ENCODE results near the gene VARS2.

VARS2 gene

DNA sequence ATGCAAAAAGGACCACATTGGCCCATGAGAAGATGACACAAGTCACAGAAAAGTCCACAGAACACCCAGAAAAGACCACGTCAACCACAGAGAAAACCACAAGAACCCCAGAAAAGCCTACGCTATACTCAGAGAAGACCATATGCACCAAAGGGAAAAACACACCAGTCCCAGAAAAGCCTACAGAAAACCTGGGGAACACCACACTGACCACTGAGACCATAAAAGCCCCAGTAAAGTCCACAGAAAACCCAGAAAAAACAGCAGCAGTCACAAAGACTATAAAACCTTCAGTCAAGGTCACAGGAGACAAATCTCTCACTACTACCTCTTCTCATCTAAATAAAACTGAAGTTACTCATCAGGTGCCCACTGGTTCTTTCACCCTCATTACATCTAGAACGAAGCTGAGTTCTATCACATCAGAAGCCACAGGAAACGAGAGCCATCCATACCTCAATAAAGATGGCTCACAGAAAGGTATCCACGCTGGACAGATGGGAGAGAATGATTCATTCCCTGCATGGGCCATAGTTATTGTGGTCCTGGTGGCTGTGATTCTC is 38.0 kb downstream of the VARS2 start:
- TF ChIP-seq, protein P1, sequence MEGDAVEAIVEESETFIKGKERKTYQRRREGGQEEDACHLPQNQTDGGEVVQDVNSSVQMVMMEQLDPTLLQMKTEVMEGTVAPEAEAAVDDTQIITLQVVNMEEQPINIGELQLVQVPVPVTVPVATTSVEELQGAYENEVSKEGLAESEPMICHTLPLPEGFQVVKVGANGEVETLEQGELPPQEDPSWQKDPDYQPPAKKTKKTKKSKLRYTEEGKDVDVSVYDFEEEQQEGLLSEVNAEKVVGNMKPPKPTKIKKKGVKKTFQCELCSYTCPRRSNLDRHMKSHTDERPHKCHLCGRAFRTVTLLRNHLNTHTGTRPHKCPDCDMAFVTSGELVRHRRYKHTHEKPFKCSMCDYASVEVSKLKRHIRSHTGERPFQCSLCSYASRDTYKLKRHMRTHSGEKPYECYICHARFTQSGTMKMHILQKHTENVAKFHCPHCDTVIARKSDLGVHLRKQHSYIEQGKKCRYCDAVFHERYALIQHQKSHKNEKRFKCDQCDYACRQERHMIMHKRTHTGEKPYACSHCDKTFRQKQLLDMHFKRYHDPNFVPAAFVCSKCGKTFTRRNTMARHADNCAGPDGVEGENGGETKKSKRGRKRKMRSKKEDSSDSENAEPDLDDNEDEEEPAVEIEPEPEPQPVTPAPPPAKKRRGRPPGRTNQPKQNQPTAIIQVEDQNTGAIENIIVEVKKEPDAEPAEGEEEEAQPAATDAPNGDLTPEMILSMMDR (IDR thresholded peaks at IDR 0.05; ENCODE audit: low read depth, low read length, missing control alignments) = no peak
- DNase-seq (ENCODE audit: extremely low read depth, low read depth) = no peak
- no peak overlapping the region for H3K4me3 ChIP-seq (replicated peaks; ENCODE audit: low read depth, low read length)

DNA sequence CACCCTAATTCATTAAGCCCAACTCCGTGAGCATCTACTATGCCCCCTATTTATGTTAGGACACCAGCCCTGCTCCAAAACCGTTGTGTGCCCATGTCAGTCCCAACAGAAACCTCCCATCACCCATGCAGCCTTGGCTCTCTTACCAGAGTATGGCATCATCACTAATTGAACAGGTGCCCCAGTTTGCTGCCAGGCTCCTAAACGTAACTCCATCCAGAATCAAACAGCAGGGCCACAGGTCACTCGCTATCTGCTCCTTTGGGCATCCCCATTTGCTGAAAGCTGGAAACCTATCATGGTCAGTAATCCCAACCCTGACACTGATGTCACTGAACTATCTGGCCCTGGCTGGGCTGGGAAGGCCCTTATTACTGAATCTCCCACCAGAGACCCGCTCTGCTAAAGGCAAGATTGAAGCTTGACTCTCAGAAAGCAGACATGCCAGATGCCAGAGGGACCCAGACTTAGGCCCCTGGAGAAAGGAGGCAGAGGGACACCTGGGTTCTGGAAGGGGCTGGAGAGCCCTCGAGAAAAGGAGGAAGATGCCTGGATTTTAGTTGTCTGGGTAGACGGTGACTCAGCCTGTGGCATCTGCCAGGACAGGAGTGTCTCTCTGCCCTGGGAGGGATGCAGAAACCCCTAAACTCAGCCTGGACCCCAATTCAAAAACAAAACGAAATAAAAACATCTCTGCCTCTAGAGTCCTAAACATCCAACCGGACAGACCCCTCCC is 40.8 kb downstream of the VARS2 start:
- TF ChIP-seq, protein P1 (IDR thresholded peaks at IDR 0.05; ENCODE audit: low read depth, low read length, missing control alignments) = no peak
- peak overlapping the region; percentile 38 for H3K4me3 ChIP-seq (replicated peaks; ENCODE audit: low read depth, low read length)
- no peak for DNase-seq (ENCODE audit: extremely low read depth, low read depth)

DNA sequence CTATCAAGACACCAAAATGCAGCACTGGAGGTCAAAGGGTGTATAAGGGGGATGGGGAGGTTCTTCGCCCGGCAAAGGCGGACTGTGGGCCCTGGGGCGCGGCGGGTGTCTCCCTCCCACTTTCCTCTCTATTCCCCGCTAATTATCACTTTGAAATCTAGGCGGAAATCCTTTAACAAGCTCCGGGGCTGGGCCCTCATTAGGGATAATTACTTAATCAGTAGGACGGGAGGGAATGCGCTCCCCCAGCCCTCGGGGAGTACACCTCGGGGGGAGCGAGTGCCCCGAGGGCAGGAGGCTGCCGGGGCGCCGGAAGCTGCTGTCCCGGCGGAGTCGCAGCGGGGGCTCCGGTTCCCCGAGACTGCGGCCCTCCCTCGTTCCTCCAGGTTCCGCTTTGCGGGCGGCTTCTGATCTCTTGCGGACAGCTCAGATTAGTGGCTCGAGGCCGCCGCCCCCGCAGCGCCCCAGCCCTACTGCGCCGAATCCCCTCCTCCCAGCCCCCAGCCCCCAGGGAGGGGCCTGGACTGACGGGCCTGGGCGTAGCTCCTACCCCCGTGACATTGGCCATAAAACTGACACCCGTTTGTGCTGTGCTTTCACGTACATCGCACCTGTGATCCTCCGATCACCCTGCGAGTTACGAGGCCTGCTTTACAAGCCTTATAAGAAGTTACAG is 41.5 kb downstream of the VARS2 start:
- DNase-seq (ENCODE audit: extremely low read depth, low read depth) = peak; percentile 4
- TF ChIP-seq, protein P1 (IDR thresholded peaks at IDR 0.05; ENCODE audit: low read depth, low read length, missing control alignments) = no peak
- H3K4me3 ChIP-seq (replicated peaks; ENCODE audit: low read depth, low read length) = peak overlapping the region; percentile 38

DNA sequence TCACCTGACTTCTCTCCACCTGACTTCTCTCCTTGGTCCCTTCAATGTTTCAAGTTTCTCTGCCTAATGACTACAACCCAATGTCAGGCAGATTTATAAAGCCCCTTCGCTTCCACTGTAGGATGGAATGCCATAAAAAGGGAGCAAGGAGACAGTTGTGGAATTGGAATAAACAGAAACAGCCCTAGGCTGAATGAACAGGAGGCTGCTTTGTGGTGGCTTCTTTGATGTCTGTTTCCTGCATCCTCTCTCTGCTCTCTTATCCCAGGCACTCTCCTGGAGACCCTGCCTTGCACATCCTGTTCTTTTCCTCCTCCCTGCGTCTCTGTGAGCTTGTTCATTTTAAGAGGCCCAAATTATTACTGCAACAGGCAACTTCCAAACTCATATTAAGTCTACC is 43.7 kb downstream of the VARS2 start:
- no peak for DNase-seq (ENCODE audit: extremely low read depth, low read depth)
- TF ChIP-seq, protein P1 (IDR thresholded peaks at IDR 0.05; ENCODE audit: low read depth, low read length, missing control alignments) = no peak
- no peak overlapping the region for H3K4me3 ChIP-seq (replicated peaks; ENCODE audit: low read depth, low read length)

DNA sequence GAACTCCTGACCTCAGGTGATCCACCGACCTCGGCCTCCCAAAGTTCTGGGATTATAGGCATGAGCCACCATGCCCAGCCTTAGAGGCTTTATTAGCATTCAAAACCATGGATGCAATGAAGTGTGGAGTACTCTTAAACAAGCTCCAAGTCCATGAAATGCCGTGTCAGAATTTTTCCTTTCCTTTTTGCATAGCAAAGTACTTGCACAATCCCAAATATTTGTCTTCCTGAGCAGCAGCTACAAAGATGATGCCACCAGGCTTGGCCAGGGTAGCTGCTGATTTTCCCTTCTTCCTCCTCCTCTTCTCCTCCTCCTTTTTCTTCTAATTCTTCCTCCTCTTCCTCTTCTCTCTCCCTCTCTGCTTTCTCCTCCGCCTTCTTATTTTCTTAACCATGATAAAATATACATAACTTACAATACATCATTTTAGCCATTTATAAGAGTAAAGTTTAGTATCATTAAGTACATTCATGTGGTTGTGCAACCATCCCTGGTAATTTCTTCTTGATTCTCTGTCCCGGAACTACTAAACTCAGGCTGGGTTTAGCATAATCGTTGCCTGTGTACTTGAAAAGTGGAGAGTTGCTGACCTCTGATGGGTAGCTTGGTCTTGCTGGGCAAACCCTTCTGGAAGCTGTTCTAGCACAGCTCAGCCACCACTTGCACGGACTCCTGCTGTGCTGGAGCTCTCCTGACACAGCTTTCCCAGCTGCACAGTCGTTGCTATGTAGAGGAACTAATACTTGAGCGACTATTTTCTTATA is 47.1 kb downstream of the VARS2 start:
- DNase-seq (ENCODE audit: extremely low read depth, low read depth) = no peak
- H3K4me3 ChIP-seq (replicated peaks; ENCODE audit: low read depth, low read length) = no peak overlapping the region
- TF ChIP-seq, protein P1 (IDR thresholded peaks at IDR 0.05; ENCODE audit: low read depth, low read length, missing control alignments) = no peak

DNA sequence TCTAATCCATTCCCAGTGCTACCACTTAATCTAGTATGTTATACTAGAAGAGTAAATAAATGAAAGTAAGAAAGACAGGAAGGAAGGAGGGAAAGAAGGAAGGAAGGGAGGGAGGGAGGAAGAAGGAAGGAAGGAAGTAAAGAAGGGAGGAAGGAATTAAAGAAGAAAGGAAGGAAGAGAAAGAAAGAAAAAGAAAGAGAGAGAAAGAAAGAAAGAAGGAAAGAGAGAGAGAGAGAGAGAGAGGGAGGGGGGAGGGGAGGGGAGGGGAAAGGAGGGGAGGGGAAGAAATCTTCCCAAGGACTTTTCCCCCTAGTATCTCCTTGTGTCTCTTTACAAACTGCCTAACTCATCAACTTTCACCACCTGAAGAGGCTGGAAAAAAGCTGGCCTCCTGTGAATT is 48.7 kb downstream of the VARS2 start:
- H3K4me3 ChIP-seq (replicated peaks; ENCODE audit: low read depth, low read length) = no peak overlapping the region
- DNase-seq (ENCODE audit: extremely low read depth, low read depth) = no peak
- TF ChIP-seq, protein P1 (IDR thresholded peaks at IDR 0.05; ENCODE audit: low read depth, low read length, missing control alignments) = no peak
